ENCODE data around the gene RAB27B.

Gene RAB27B

DNA sequence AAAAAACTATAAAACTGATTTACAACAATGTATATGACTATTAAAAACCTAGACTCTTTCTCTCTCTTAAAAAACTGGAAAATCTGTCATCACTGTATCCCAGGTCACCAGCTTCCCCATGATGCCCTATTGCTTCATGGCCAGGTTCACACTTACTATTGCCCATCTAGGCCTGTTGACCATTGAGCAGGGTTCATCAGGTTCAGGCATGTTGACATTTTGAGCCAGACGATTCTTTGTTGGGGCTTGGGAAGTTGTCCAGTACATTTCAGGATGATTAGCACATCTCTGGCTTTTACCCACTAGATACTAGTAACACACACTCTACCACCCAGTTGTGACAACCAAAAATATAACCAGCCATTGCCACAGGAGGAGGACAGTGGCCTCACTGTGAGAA is 26.9 kb upstream of the RAB27B start:
- DNase-seq: no peak
- TF ChIP-seq, protein P1, sequence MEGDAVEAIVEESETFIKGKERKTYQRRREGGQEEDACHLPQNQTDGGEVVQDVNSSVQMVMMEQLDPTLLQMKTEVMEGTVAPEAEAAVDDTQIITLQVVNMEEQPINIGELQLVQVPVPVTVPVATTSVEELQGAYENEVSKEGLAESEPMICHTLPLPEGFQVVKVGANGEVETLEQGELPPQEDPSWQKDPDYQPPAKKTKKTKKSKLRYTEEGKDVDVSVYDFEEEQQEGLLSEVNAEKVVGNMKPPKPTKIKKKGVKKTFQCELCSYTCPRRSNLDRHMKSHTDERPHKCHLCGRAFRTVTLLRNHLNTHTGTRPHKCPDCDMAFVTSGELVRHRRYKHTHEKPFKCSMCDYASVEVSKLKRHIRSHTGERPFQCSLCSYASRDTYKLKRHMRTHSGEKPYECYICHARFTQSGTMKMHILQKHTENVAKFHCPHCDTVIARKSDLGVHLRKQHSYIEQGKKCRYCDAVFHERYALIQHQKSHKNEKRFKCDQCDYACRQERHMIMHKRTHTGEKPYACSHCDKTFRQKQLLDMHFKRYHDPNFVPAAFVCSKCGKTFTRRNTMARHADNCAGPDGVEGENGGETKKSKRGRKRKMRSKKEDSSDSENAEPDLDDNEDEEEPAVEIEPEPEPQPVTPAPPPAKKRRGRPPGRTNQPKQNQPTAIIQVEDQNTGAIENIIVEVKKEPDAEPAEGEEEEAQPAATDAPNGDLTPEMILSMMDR (IDR thresholded peaks at IDR 0.05; ENCODE audit: low read depth, low read length, missing control alignments): no peak
- H3K27me3 ChIP-seq (replicated peaks): no peaks in the 10 kb centered on the region

DNA sequence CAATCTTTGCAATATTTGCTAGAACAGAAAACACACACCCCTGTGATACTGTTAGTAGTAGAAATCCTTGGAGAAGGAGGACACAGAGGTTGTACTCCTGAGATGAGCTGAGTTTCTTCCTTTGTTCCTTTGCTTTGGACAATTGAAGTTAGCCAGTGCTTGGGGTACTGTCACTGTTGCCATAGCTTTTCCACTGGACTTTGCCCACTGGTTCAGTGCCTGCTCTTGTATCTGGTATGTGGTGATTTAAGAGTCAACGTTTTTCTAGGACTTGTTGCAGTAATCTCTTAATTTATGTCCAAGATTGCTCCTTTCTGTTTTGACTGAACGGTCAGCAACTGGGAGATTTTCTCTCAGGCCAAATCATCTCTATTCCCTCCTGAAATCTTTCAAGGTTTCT is 26.1 kb upstream of the RAB27B start:
- H3K27ac ChIP-seq: no peak overlapping the region
- in situ Hi-C loops (cut with HindIII; ENCODE audit: low pct_ligation_motif_present, low sequenced_read_pairs): no loop called here
- no peak for DNase-seq

More for the DNA sequence above, 26.9 kb upstream of the RAB27B start:
- in situ Hi-C loops (cut with HindIII; ENCODE audit: low pct_ligation_motif_present, low sequenced_read_pairs): no loop called here
- Histone ChIP-seq H3K27ac (no peak overlapping the region), H3K36me3 (replicated peaks) (no peaks in the 10 kb centered on the region), H3K4me3 (ENCODE audit: low read depth, low read length) (no peak overlapping the region)

DNA sequence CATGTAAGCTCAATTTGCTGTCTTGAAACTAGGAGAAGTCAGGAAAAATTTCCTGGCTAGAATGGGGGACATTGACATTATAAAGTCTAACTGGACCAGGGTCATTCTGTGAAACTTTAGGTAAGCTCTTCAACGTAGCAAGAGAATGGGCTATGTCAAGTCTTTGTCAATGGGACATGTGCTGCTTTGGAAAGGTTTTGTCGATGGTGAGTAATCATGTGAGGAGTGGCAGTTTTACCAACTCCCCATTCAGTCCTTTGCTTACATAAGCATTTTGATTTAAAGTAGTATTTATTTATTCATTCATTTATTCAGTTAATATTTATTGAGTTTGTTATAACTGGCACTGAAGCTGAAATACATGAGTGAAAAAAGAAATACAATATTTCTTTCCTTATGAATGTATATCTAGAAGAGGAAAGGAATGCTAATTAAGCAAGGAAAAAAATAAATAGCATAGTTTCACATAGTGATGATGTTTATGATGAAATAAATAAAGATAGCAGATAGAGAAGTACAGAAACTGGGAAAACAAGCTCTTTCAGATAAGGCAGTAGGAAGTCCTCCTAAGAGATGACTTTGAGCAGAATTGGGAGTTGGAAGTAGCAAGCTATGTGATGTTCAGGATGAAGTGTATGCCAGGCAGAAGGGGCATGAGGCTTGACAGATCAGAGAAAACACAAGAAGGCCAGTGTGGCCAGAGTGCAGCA is 25.4 kb upstream of the RAB27B start:
- H3K27ac ChIP-seq: no peak overlapping the region
- H3K36me3 ChIP-seq (replicated peaks): no peaks in the 10 kb centered on the region
- no peaks in the 10 kb centered on the region for H3K27me3 ChIP-seq (replicated peaks)
- TF ChIP-seq, protein P1 (IDR thresholded peaks at IDR 0.05; ENCODE audit: low read depth, low read length, missing control alignments): no peak
- no peak overlapping the region for H3K4me3 ChIP-seq (ENCODE audit: low read depth, low read length)
- in situ Hi-C loops (cut with HindIII; ENCODE audit: low pct_ligation_motif_present, low sequenced_read_pairs): no loop called here
- DNase-seq: no peak

More for the DNA sequence above, 26.1 kb upstream of the RAB27B start:
- H3K27me3 ChIP-seq (replicated peaks): no peaks in the 10 kb centered on the region
- H3K36me3 ChIP-seq (replicated peaks): no peaks in the 10 kb centered on the region
- H3K4me3 ChIP-seq (ENCODE audit: low read depth, low read length): no peak overlapping the region
- TF ChIP-seq, protein P1 (IDR thresholded peaks at IDR 0.05; ENCODE audit: low read depth, low read length, missing control alignments): no peak

DNA sequence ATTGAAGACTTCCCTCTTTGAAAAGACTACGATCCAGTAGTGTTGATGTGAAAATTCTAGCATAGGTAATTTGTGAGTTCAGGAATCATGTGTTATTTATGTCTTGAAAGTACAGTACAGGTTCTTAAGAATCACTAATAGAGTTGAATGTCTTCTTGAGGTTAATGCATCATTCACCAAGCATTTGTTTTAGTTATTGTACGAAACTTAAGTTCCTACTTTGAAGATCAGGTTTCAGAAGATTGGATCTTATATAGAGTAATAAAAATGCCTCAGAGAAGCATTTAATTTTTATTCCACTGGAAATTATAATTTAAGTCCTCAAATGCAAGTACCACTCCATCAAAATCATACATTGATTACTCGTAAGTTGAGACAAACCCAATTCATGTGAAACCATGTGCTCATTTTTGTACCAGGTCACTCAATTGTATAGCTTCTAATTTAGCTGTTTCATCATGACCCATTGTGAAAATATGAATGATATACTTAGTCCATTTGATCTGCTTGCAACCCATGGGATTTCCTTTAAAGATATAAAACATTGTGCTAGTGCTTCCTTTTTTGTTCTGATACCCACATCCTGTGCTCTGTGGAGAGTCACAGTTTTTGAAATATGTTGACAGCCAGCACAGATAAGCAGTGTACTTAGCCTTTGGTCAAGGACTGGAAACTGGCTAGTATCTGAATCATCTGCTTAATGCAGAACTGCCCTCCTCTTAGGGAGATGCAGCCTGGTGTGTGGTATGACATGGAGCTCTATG is 22.5 kb upstream of the RAB27B start:
- DNase-seq: peak; percentile 97
- Histone ChIP-seq H3K4me3 (ENCODE audit: low read depth, low read length) (no peak overlapping the region), H3K36me3 (replicated peaks) (no peaks in the 10 kb centered on the region), H3K27me3 (replicated peaks) (no peaks in the 10 kb centered on the region), H3K27ac (peak overlapping the region; percentile 80)
- TF ChIP-seq, protein P1 (IDR thresholded peaks at IDR 0.05; ENCODE audit: low read depth, low read length, missing control alignments): no peak
- in situ Hi-C loops (cut with HindIII; ENCODE audit: low pct_ligation_motif_present, low sequenced_read_pairs): no loop called here

DNA sequence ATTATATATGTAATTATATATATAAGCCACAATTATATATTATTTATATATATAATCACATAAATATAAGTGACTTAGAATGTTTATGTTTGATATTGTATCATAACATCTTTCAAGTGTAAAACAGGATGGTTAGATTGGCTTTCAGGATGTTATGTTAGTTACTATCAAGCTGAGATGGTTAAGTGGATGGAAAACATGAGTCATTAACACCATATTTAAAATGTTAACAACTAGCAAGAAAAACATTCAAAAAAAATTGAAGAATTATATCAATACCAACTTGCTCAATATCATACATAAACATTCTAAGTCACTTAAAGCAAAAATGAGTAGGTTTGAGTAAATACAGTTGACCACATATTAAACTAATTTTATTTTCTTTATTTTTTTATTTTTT is 21.8 kb upstream of the RAB27B start:
- peak overlapping the region; percentile 47 for H3K27ac ChIP-seq
- H3K4me3 ChIP-seq (ENCODE audit: low read depth, low read length): no peak overlapping the region
- DNase-seq: no peak
- in situ Hi-C loops (cut with HindIII; ENCODE audit: low pct_ligation_motif_present, low sequenced_read_pairs): no loop called here
- no peaks in the 10 kb centered on the region for H3K27me3 ChIP-seq (replicated peaks)
- TF ChIP-seq, protein P1 (IDR thresholded peaks at IDR 0.05; ENCODE audit: low read depth, low read length, missing control alignments): no peak
- no peaks in the 10 kb centered on the region for H3K36me3 ChIP-seq (replicated peaks)
